Stimulated activated CD8-positive, alpha-beta memory T cell treated with anti-CD3 and anti-CD28 coated beads, Interleukin-15, amount 100 ng/mL, for 48 hours (primary cell): ENCODE results near the gene HYAL2.

Source experiments
- DNase-seq, 2 donors: peaks; one replicate each; pipeline ENCODE4 v3.0.0-alpha.2; 2020; ENCODE audit warnings: low read depth in 2 of 2

Gene HYAL2

DNA sequence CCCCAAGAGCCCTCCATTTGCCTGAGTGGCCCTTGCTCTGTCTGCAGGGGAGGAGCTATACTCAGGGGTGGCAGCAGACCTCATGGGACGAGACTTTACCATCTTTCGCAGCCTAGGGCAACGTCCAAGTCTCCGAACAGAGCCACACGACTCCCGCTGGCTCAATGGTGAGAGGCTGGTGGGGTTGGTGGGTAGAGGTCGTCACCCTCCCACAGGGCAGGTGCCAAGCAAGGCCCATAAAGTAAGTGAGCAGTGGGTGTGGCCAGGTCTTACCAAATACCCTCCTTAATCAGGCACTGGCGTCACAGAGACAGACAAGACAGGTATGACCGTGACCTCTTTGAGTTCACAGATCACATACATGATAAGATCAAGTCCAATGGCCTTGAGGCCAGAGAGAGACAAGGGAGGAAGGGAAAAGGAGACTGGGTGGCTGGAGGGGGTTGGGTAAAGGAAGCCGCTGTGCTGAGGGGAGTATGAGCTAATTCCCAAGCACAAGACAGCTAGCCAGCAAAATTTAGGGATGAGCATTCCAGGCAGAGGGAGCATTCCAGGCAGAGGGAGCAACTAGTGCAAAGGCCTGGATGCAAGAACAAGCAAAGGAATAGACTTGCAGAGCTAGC is 51.1 kb downstream of the HYAL2 start:
- DNase-seq, result no peak

DNA sequence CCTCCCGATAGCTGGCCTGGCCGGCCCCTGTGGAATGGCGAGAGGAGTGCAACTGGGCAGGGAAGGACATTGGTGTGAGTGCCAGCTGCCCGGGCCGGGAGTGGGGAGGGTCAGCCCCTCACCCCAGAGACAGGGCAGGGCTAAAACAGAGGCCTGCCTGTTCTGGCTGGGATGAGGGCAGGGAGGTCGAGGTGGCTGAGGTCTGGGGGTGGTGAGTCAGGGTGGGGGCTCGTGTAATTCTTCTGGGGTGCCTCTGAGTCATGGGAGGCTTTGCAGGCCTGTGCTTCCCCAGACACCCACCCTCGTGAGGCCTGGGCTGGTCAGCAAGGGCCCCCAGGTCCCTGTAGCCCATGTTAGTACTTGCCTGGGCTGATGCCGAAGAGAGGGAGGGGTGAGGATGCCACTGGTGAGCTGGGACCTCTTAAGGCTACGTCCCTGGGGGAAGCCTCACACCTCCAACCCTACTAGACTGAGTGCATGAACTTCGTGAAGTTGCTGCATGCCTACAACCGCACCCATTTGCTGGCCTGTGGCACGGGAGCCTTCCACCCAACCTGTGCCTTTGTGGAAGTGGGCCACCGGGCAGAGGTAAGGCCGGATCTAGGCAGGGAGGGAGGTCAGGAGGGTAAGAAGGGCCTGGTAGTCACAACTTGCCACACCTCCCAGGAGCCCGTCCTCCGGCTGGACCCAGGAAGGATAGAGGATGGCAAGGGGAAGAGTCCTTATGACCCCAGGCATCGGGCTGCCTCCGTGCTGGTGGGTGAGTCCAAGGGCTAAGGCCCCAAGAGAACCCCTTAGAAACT is 51.9 kb downstream of the HYAL2 start:
- DNase-seq, result no peak

- DNase-seq, result no peak
Measured at GRCh38 chr3:50269977-50270413, 52.5 kb downstream of the HYAL2 start.

GRCh38 chr3:50269460-50269859 is 53.1 kb downstream of the HYAL2 start:
- no peak for DNase-seq

- DNase-seq, result no peak
Measured at GRCh38 chr3:50268703-50269451, 53.7 kb downstream of the HYAL2 start, which contains the start of gene SEMA3B. Gene SEMA3B (plus strand): TSS chr3:50269147. CDS start chr3:50269241, 94 bp downstream.

GRCh38 chr3:50268276-50268675 is 54.3 kb downstream of the HYAL2 start:
- DNase-seq, result no peak
